Activated B cell treated with CpG ODN at 0.5 μM for 24 hours (primary cell): ENCODE data around the gene LMCD1. TPM values are rescaled to one million over a fixed set of nuclear protein-coding genes. Genes with fewer than 3 reads are reported as not detected.

Experiments used
- ATAC-seq: fragments of 200-7000 bp; cut with Tn5 transposase; one replicate; pipeline ENCODE4 v1.10.0; 2021; ENCODE audit warnings: low read depth, mild to moderate bottlenecking, moderate library complexity
- CTCF ChIA-PET: fragments of 350-600 bp; sonication (Branson Sonifier 250); formaldehyde crosslinking; loops from one replicate; lab custom pipeline; 2021; ENCODE audit warnings: antibody characterized with exemption; lab: Charles Lee
- POLR2A ChIA-PET: fragments of 350-600 bp; sonication (Branson Sonifier 250); formaldehyde crosslinking; loops from one replicate; lab custom pipeline; 2021; ENCODE audit warnings: antibody characterized with exemption; lab: Charles Lee
- DNase-seq: peaks from one replicate; pipeline ENCODE4 v3.0.0; 2022
- H3K27ac Mint-ChIP-seq: one replicate; pipeline ENCODE4 v1.8.0; 2020; ENCODE audit warnings: mixed read lengths
- H3K27me3 Mint-ChIP-seq: one replicate; pipeline ENCODE4 v1.8.0; 2021; ENCODE audit warnings: mixed read lengths
- H3K36me3 Mint-ChIP-seq: one replicate; pipeline ENCODE4 v1.8.0; 2021; ENCODE audit warnings: low read depth, mixed read lengths
- H3K4me1 Mint-ChIP-seq: one replicate; pipeline ENCODE4 v1.8.0; 2021; ENCODE audit warnings: mixed read lengths
- H3K4me3 Mint-ChIP-seq: one replicate; pipeline ENCODE4 v1.8.0; 2020; ENCODE audit warnings: mild to moderate bottlenecking, mixed read lengths
- H3K9me3 Mint-ChIP-seq: one replicate; pipeline ENCODE4 v1.8.0; 2020; ENCODE audit warnings: mixed read lengths
- CTCF ChIP-seq: fragments of 200-600 bp; IDR thresholded peaks from one replicate; pipeline ENCODE4 v1.8.0; 2022; ENCODE audit warnings: antibody characterized with exemption, mild to moderate bottlenecking
- intact Hi-C: fragments of 100-400 bp; cut with micrococcal nuclease; formaldehyde crosslinking; loops from one replicate; pipeline ENCODE4 v1.15.1; 2024
- total RNA-seq: library from RNA; stranded (reverse); gene quantifications from 2 replicates; pipeline ENCODE4 v1.2.3, GENCODE V29; 2022

Gene LMCD1
- total RNA-seq, 1 donor from 2014 or later, result 6.0 TPM

DNA sequence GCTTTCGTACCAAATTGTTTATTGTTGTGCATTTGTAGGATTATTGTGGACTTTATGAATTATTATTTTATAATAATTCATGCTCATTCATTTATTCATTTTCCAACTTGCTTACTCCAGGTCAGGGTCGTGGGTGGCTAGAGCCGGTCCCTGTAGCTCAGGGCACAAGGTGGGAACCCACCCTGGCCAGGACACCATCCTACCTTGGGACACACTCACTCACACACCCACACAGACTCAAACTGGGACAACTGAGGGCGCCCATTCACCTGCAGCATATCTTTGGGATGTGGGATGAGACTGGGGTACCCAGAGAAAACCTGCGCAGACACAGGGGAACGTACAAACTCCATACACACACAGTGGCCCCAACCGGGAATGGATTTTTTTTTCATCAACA is 102.4 kb downstream of the LMCD1 start:
- no peaks in the 10 kb centered on the region for H3K36me3 Mint-ChIP-seq
- ATAC-seq (no peak), DNase-seq (no peak)
- no peak overlapping the region for H3K27ac Mint-ChIP-seq
- CTCF ChIA-PET, result no interaction called here
- no peaks in the 10 kb centered on the region for H3K9me3 Mint-ChIP-seq
- no peak overlapping the region for H3K4me3 Mint-ChIP-seq
- no peak for TF ChIP-seq CTCF
- intact Hi-C loops, result no loop called here
- H3K4me1 Mint-ChIP-seq, result no peaks in the 10 kb centered on the region
- H3K27me3 Mint-ChIP-seq, result peaks cover 3% of the 10 kb centered on the region
- POLR2A ChIA-PET, result no interaction called here

GRCh38 chr3:8604988-8605387 is 103.4 kb downstream of the LMCD1 start:
- Mint-ChIP-seq H3K36me3 (no peaks in the 10 kb centered on the region), H3K27ac (no peak overlapping the region), H3K27me3 (peaks cover 3% of the 10 kb centered on the region), H3K9me3 (peaks cover under 1% of the 10 kb centered on the region), H3K4me1 (no peaks in the 10 kb centered on the region), H3K4me3 (no peak overlapping the region)
- ChIA-PET CTCF (no interaction called here), POLR2A (no interaction called here)
- DNase-seq, result no peak
- intact Hi-C loops, result no loop called here
- no peak for ATAC-seq
- TF ChIP-seq CTCF, result no peak

DNA sequence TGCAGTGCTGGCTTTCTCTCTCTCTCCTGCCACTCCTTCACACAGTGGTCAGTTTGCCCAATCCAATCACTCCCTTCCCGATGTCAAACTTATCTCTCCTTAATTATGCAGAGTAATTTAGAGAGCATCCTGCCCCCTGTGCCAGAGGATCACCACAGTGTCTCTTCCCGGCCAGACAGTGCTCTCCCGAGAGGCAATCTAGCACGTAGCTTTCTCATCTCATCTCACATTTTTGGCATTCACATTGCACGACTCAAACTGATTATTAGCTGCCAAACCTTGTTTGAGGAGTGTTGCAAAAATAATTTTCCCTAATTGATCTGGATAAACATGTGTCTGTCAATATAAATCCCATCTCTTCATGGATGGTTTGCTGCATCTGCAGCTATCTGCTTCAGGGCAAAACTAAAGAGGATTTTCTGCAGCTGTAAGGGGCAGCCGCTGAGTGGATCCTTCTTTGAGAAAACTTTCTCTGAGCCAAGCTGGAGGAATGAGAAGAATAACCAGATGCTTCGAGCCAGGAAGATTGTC is 105.1 kb downstream of the LMCD1 start:
- Mint-ChIP-seq H3K4me3 (no peak overlapping the region), H3K27ac (no peak overlapping the region), H3K4me1 (no peaks in the 10 kb centered on the region), H3K9me3 (peaks cover 2% of the 10 kb centered on the region), H3K27me3 (peaks cover 5% of the 10 kb centered on the region), H3K36me3 (no peaks in the 10 kb centered on the region)
- DNase-seq (no peak), ATAC-seq (no peak)
- ChIA-PET POLR2A (no interaction called here), CTCF (interaction anchor here (1.0 kb wide), 1 partner anchor 159 kb away, joined by 4 read pairs; no protein-coding TSS in a partner anchor)
- intact Hi-C loops, result loop anchor here (1.0 kb wide), 1 partner anchor 164 kb away; no protein-coding TSS in a partner anchor
- no peak for TF ChIP-seq CTCF

GRCh38 chr3:8607234-8608040 is 105.8 kb downstream of the LMCD1 start:
- peaks cover 5% of the 10 kb centered on the region for H3K27me3 Mint-ChIP-seq
- no peak overlapping the region for H3K27ac Mint-ChIP-seq
- no peak for TF ChIP-seq CTCF
- H3K9me3 Mint-ChIP-seq, result peaks cover 2% of the 10 kb centered on the region
- ATAC-seq (no peak), DNase-seq (no peak)
- CTCF ChIA-PET, result interaction anchor here (1.0 kb wide), 1 partner anchor 160 kb away, joined by 4 read pairs; no protein-coding TSS in a partner anchor
- no peaks in the 10 kb centered on the region for H3K4me1 Mint-ChIP-seq
- POLR2A ChIA-PET, result no interaction called here
- intact Hi-C loops, result loop anchor here (1.0 kb wide), 1 partner anchor 165 kb away; no protein-coding TSS in a partner anchor
- no peak overlapping the region for H3K4me3 Mint-ChIP-seq
- no peaks in the 10 kb centered on the region for H3K36me3 Mint-ChIP-seq

DNA sequence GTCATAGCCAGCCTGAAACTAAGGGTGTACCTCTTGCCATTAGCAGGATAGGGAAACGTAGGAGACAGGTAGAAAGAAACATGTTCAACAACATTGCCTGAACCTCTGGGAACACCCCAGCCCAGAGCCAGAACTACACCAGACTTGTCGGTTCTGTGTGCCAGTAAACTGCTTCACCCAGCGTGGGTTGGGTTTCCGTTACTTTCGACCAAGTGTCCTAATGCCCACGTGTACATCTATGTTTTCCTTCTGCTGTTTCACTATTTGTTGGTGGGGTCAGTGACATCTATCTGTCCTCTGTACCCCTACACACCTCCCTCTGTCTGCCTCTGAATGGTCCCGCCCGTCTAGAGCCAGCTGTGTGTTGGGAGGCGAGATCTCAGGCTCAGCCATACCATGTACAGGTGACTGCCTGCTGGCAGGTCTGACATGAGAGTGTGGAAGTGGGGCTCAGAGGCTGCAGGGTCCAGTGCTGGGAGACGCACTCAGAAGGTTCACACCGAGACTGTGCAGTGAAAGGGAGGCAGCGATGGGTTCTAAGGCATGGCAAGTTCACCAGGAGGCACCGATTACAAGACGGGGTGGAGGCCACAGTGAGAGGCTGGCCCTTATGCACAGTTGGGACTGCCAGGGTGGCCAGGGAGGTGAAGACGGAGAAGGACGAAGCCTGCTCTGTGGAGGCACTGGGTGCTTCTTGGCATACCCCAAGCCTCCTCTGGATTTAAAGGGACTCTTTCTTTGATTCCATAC is 106.6 kb downstream of the LMCD1 start:
- Mint-ChIP-seq H3K4me1 (no peaks in the 10 kb centered on the region), H3K27me3 (peaks cover 5% of the 10 kb centered on the region), H3K36me3 (no peaks in the 10 kb centered on the region), H3K9me3 (peaks cover 2% of the 10 kb centered on the region), H3K27ac (no peak overlapping the region), H3K4me3 (no peak overlapping the region)
- TF ChIP-seq CTCF, result no peak
- ATAC-seq, result no peak
- intact Hi-C loops, result no loop called here
- ChIA-PET POLR2A (no interaction called here), CTCF (interaction anchor here (1.0 kb wide), 1 partner anchor 160 kb away, joined by 4 read pairs; no protein-coding TSS in a partner anchor)
- no peak for DNase-seq
